ENCODE data around the gene PAK4. TPM values are rescaled to one million over a fixed set of nuclear protein-coding genes. Genes with fewer than 3 reads are reported as not detected.

PAK4 gene
- total and polyA plus RNA-seq, 2 of the 8 experiments (the other 6 are each of a cell fraction or from before 2014, with no cell fraction given): 50.7 to 64.4 TPM

DNA sequence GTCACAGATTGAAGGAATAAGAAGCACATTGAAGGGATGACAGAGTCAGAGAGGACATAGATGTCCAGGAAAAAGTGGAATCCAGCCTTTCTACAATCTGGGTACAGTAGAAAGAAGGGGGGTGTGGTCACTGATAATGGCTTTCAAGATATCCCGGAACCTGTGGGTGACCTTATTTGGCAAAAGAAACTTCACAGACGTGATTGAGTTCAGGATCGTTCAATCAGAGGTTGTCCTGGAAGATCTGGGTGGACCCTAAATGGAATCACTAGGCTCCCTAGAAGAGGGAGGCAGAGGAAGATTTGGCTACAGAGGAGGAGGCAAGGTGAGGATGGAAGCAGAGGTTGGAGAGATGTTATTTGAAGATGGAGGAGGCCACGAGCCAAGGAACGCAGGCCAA lies 91.5 kb downstream of the PAK4 start:
- H2BK15ac ChIP-seq (ENCODE audit: low read length): no peak overlapping the region
- H3K23me2 ChIP-seq (ENCODE audit: low read depth, low read length): peaks cover 3% of the 10 kb centered on the region; the same call in 1 of the 2 replicates
- H3K9me3 ChIP-seq (ENCODE audit: insufficient read depth in 2 of 2, low read depth in 1 of 2, low read length in 1 of 2): peaks cover 0 to 3% of the 10 kb centered on the region in 2 experiments; a peak in 1 of 4 replicates
- H3K56ac ChIP-seq (replicated peaks; ENCODE audit: insufficient read length, low read depth, low read length): no peak overlapping the region
- no peaks in the 10 kb centered on the region for H3K79me1 ChIP-seq (ENCODE audit: low read depth, low read length)
- 89% methylated on average over 5 of the region's 5 CpGs; no CpG with 5 or more reads in 1 of the 2 experiments for WGBS, 2 experiments (ENCODE audit: extremely low coverage in 1 of 2, insufficient coverage in 1 of 2, insufficient read length in 1 of 2, insufficient replicate concordance in 2 of 2, low coverage in 1 of 2, low lambda C conversion rate in 2 of 2, missing lambda C conversion rate in 1 of 2)
- no peaks in the 10 kb centered on the region for H3K79me2 ChIP-seq (ENCODE audit: control insufficient read depth in 1 of 2, insufficient read depth in 2 of 2, low read length in 2 of 2)
- H3K23ac ChIP-seq (ENCODE audit: insufficient read length): no peak overlapping the region
- H3K27me3 ChIP-seq (replicated peaks in 1 of 4; ENCODE audit: control insufficient read depth in 3 of 4, extremely low read depth in 1 of 4, insufficient read depth in 3 of 4, low read length in 3 of 4): peaks cover 0 to 9% (median 0%) of the 10 kb centered on the region in 4 experiments; a peak in 2 of 7 replicates
- no peak overlapping the region for H3K27ac ChIP-seq (ENCODE audit: low read depth, low read length)
- H2BK120ac ChIP-seq (replicated peaks; ENCODE audit: low read depth, low read length): no peak overlapping the region
- ChIA-PET CTCF (ENCODE audit: partially characterized antibody) (interaction anchor here (0.6 to 6.1 kb wide), 4 partner anchors 18 to 114 kb away, joined by 3 to 85 read pairs (median 4); partner anchors contain the start of gene GMFG), POLR2A (ENCODE audit: partially characterized antibody) (no interaction called here)
- H4K8ac ChIP-seq (ENCODE audit: extremely low read depth, insufficient read depth, low read length): no peak overlapping the region
- no peak overlapping the region for H3K4me3 ChIP-seq (ENCODE audit: extremely low read depth in 1 of 4, insufficient read depth in 2 of 4, low read depth in 3 of 4, low read length in 4 of 4)
- H3K4ac ChIP-seq (replicated peaks; ENCODE audit: insufficient read length, low read depth, low read length): no peak overlapping the region
- peaks cover 0 to 2% of the 10 kb centered on the region in 2 experiments for H4K20me1 ChIP-seq (replicated peaks in 1 of 2; ENCODE audit: control insufficient read depth in 1 of 2, insufficient read depth in 2 of 2, low read length in 2 of 2)
- H3K14ac ChIP-seq (ENCODE audit: insufficient read length): no peak overlapping the region
- H2BK12ac ChIP-seq (ENCODE audit: low read depth, low read length): no peak overlapping the region
- no peak overlapping the region for H4K5ac ChIP-seq (ENCODE audit: insufficient read length, low read depth, low read length)
- H2AFZ ChIP-seq (ENCODE audit: low read length): no peak overlapping the region
- TF ChIP-seq SRF (IDR thresholded peaks at IDR 0.05; ENCODE audit: low read depth, low read length) (0 out of 2 replicates have a peak, but pooled peaks have one; percentile 21), NRF1 (IDR thresholded peaks at IDR 0.05; ENCODE audit: low read depth, low read length) (no peak)
- no peak overlapping the region for H2AK5ac ChIP-seq (ENCODE audit: low read depth, low read length)
- no peak overlapping the region for H2BK5ac ChIP-seq (ENCODE audit: low read depth, low read length)
- H2BK20ac ChIP-seq (ENCODE audit: low read length): no peak overlapping the region
- H3K18ac ChIP-seq (ENCODE audit: extremely low read depth, low read length): no peak overlapping the region
- 0 out of 7 replicates have a peak, but pooled peaks cover 0 to under 1% (median 0%) of the 10 kb centered on the region in 4 experiments for H3K4me1 ChIP-seq (replicated peaks in 1 of 4; ENCODE audit: control insufficient read depth in 3 of 4, insufficient read depth in 4 of 4, low read length in 3 of 4)
- H3K9ac ChIP-seq (replicated peaks in 1 of 4; ENCODE audit: extremely low read depth in 1 of 4, low read depth in 3 of 4, low read length in 3 of 4): no peak overlapping the region
- DNase-seq (ENCODE audit: low read depth in 1 of 2, low spot score in 2 of 2): no peak
- no peak overlapping the region for H3K4me2 ChIP-seq (ENCODE audit: insufficient read depth in 1 of 2, low read depth in 2 of 2, low read length in 2 of 2)
- FAIRE-seq: no peak
- H4K91ac ChIP-seq (replicated peaks; ENCODE audit: insufficient read length, low read length): no peak overlapping the region
- H3K36me3 ChIP-seq (ENCODE audit: control insufficient read depth in 2 of 4, insufficient read depth in 4 of 4, low read length in 3 of 4): no peaks in the 10 kb centered on the region
